GM12873 (cell line): ENCODE results near the gene OR2T10.

Source experiments
- TF ChIP-seq, protein P1 (sequence below): IDR thresholded peaks from 2 replicates; pipeline ENCODE4 v1.5.1; 2012; ENCODE audit warnings: low read depth, mild to moderate bottlenecking, moderate library complexity, low read length, control low read depth; ENCODE audit not compliant: insufficient read depth; ENCODE audit errors: missing control alignments

Gene OR2T10

DNA sequence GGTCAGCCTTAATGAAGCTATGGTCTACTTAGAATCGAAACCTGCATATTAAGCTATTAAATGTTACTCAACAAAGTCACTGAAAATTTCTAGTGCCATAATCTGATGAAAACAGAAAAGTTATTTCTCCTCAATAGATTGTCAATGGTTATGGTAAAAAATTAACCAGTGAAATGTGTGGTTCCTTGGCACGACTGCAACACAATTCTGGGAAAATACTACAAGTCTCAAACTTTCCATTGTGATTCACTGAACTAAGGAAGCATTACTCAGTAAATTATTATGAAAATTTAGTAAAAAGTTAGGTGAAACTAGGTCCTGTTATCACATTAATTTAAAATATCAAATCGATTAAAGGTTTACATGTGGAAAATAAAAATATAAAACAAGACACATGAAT, 12.8 kb upstream of the OR2T10 start:
- TF ChIP-seq, protein P1, sequence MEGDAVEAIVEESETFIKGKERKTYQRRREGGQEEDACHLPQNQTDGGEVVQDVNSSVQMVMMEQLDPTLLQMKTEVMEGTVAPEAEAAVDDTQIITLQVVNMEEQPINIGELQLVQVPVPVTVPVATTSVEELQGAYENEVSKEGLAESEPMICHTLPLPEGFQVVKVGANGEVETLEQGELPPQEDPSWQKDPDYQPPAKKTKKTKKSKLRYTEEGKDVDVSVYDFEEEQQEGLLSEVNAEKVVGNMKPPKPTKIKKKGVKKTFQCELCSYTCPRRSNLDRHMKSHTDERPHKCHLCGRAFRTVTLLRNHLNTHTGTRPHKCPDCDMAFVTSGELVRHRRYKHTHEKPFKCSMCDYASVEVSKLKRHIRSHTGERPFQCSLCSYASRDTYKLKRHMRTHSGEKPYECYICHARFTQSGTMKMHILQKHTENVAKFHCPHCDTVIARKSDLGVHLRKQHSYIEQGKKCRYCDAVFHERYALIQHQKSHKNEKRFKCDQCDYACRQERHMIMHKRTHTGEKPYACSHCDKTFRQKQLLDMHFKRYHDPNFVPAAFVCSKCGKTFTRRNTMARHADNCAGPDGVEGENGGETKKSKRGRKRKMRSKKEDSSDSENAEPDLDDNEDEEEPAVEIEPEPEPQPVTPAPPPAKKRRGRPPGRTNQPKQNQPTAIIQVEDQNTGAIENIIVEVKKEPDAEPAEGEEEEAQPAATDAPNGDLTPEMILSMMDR: no peak

DNA sequence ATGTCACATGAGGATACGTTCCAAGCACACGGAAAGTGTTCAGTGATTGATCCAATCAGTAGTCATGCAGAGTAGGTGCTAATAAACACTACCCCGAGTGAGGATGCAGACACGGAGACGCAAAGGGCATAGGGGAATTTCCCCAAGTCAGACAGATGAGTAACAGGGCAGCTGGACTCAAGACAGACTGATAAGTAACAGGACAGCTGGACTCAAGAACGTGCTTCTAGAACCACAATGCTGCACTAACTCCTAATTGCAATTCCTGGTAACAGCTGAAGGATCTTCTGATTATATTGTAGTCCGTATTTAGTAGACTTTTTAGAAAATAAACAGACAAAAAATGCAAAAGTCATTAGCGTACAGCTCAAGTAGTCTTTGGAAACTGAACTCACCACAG, 1.9 kb upstream of the OR2T10 start:
- TF ChIP-seq, protein P1: no peak

DNA sequence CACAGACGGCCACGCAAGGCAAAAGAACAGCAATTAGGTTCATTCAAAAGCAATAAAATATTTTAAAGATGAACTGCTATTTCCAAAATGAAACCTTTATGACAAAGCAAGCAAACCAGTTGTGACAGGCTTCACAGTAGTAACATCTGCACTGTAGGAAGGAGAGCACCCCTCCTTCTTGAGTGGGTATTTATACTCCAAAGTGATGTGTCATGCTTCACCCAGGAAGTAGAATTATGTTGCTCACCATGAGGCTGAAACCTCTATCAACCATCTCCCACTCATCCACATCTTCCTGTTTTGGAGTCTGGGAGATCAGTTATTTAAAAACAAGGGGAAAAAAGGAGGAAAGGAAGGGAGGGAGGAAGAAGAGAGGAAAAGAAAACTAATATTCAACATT, 885 bp downstream of the OR2T10 start:
- TF ChIP-seq, protein P1: no peak

DNA sequence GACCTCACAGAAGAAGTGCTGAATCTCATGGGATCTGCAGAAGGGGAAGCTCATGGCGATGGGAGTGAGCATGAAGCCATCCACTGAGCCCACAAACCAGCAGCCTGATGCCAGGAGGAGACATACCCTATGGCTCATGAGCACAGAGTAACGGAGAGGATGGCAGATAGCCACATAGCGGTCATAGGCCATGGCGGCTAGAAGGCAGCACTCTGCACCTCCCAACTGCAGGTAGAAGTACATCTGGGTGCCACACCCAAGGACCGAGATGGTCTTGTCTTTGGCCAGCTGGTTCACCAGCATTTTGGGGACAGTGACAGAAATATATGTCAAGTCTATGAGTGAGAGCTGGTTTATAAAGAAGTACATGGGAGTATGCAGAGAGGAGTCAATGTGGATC, 4.3 kb downstream of the OR2T10 start:
- TF ChIP-seq, protein P1: no peak

DNA sequence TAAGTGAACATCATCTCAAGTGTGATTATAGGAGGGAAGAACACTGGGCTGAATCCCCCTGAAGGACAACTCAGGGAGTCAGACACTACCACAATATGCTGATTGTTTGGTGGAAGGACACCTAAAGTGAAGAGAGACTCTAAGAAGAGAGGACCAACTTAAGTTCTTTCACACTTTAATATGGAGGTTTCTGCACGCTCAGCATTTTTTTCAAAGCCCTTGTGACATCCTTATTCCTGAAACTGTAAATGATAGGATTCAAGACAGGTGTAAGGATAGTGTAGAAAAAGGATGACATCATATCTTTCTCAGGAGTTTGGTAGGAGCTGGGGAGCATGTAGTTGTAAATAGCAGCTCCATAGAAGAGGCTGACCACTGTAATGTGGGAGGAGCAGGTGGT, 4.8 kb downstream of the OR2T10 start:
- TF ChIP-seq, protein P1: no peak

DNA sequence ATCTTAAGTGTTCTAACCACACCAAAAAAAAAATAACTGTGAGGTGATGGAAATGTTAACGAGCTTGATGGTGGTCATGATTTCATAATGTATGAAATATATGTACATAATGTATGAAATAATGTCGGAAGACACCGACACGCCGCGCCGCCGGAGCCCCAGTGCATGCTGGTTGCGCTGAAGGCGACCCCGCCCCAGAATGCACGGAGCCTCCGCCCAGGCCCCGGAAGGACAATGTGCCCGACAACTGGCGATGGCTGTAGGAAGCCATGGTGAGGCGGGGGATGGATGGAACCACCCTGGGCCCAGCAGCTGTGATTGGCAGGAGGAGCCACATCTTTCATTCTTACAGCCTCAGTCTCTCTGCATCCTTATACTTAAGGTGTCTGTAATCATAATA, 7.4 kb downstream of the OR2T10 start:
- TF ChIP-seq, protein P1: no peak

DNA sequence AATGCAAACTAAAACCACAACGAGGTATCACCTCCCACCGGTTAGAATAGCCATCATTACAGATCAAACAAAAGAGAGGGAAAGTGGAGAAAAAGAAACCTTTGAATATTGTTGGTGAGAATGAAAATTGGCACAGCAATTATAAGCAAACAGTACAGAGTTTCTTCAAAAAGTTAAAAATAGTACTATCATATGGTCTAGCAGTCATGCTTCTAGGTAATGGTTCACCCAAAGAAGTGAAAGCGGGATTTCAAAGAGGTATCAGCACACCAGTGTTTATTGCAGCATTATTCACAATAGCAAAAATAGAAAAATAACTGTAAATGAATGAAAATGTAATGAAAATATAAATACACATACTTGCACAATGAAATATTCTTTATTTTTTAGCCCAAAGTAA, 8.2 kb downstream of the OR2T10 start:
- TF ChIP-seq, protein P1: no peak
